ENCODE data around the gene YES1. TPM values are rescaled to one million over a fixed set of nuclear protein-coding genes. Genes with fewer than 3 reads are reported as not detected.
A peak's percentile ranks its signal among the peaks of the same experiment; 100 is the strongest.
"Not testable (repeated sequence)": the region's sequence is repeated elsewhere in the genome, so short reads cannot be mapped to it uniquely, and the experiment has no call there.

Gene YES1
- total RNA-seq, 1 experiment from 2014 or later: 61.2 TPM

DNA sequence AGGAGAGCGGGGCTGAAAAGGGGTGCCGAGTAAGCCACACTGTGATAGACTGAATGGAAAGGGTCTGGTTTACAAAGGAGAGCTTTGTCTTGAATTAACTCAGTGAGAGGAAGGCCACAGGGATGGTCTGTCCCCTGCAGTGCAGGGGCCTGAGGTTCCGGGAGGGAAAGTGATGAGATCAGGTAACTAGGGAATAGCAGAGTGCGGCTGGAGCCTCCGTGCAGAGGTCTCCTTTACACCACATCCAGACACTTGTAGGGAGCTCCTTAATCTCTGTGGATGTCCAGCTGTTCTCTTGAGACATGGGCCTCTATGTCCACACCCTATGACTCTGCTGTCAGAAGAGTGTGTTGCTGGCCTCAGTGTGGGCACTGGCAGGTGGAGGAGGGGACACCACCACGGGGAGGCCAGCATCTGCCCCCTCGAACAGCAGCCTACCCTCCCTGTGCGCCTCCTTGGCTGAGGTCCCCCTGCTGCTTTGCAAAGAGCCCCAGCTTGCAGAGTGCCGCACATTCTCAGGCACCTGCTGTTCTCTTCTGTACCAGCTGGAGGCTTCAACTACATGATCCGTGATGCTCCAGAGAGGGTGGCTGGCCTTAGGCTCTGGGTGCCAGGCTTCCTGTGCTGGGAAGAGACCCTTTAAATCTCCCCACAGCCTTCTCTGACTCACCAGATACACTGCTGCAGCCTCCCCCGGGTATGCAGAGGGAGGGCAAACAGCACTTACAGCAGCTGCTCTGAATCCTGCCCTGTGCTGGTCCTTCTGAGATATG is 125.5 kb downstream of the YES1 start:
- DNase-seq: no peak
- Mint-ChIP-seq H3K4me1 (ENCODE audit: low read depth, unreplicated experiment) (no peaks in the 10 kb centered on the region), H3K27me3 (ENCODE audit: unreplicated experiment) (no peaks in the 10 kb centered on the region), H3K9me3 (ENCODE audit: low read depth, unreplicated experiment) (no peaks in the 10 kb centered on the region), H3K27ac (ENCODE audit: unreplicated experiment) (peak overlapping the region; percentile 29), H3K36me3 (ENCODE audit: insufficient read depth, unreplicated experiment) (peaks cover 75% of the 10 kb centered on the region), H3K4me3 (ENCODE audit: low read depth, unreplicated experiment) (no peak overlapping the region)
- no TSS peak for BruUV-seq (replicated peaks)
- TF ChIP-seq, protein P1, sequence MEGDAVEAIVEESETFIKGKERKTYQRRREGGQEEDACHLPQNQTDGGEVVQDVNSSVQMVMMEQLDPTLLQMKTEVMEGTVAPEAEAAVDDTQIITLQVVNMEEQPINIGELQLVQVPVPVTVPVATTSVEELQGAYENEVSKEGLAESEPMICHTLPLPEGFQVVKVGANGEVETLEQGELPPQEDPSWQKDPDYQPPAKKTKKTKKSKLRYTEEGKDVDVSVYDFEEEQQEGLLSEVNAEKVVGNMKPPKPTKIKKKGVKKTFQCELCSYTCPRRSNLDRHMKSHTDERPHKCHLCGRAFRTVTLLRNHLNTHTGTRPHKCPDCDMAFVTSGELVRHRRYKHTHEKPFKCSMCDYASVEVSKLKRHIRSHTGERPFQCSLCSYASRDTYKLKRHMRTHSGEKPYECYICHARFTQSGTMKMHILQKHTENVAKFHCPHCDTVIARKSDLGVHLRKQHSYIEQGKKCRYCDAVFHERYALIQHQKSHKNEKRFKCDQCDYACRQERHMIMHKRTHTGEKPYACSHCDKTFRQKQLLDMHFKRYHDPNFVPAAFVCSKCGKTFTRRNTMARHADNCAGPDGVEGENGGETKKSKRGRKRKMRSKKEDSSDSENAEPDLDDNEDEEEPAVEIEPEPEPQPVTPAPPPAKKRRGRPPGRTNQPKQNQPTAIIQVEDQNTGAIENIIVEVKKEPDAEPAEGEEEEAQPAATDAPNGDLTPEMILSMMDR (IDR thresholded peaks at IDR 0.05; ENCODE audit: unreplicated experiment): no peak
- intact Hi-C loops (cut with micrococcal nuclease; ENCODE audit: unreplicated experiment): no loop called here
- CTCF ChIA-PET: no interaction called here

DNA sequence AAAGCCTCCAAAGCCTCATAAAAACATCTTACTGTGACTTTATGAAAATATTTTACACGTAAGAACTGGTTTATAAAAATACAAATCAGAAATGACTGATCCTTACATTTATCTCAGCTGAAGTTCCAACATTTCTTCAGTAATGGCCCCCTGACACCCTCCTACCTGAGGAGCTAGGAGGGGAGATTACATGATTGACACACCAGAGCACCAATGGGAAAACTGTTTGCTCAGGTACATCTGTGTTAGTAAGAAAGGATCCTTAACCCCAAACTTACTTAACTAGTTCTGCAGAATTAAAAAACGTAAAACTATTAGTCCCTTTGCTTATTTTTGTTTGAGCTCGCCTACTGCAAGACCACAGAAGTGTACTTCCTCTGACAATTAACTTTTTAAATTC is 126.6 kb downstream of the YES1 start:
- H3K36me3 Mint-ChIP-seq (ENCODE audit: insufficient read depth, unreplicated experiment): peaks cover 81% of the 10 kb centered on the region
- no peak overlapping the region for H3K27ac Mint-ChIP-seq (ENCODE audit: unreplicated experiment)
- no peaks in the 10 kb centered on the region for H3K4me1 Mint-ChIP-seq (ENCODE audit: low read depth, unreplicated experiment)
- CTCF ChIA-PET: no interaction called here
- H3K4me3 Mint-ChIP-seq (ENCODE audit: low read depth, unreplicated experiment): no peak overlapping the region
- no peaks in the 10 kb centered on the region for H3K9me3 Mint-ChIP-seq (ENCODE audit: low read depth, unreplicated experiment)
- no TSS peak for BruUV-seq (replicated peaks)
- intact Hi-C loops (cut with micrococcal nuclease; ENCODE audit: unreplicated experiment): no loop called here
- TF ChIP-seq, protein P1 (IDR thresholded peaks at IDR 0.05; ENCODE audit: unreplicated experiment): no peak
- DNase-seq: no peak
- no peaks in the 10 kb centered on the region for H3K27me3 Mint-ChIP-seq (ENCODE audit: unreplicated experiment)

DNA sequence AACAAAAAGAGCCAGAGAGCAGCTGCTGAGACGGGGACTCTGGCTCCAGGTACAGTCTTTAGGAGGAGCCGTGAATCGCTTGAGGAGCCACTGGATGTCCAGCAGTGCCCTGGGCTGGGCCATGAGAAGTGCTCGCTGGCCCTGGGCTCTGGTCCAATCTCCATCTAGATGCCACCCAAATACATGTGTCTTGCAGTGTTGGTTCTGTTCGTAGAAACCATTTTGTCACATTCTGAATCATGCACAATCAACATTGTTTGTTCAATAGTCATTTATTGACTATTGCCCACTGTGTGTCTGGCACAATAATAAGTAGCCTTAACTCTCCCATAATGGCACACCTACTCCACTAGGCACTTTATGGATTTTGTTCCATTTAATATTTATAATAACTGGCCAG is 128.5 kb downstream of the YES1 start:
- CTCF ChIA-PET: no interaction called here
- no peak overlapping the region for H3K4me3 Mint-ChIP-seq (ENCODE audit: low read depth, unreplicated experiment)
- TF ChIP-seq, protein P1 (IDR thresholded peaks at IDR 0.05; ENCODE audit: unreplicated experiment): no peak
- H3K9me3 Mint-ChIP-seq (ENCODE audit: low read depth, unreplicated experiment): no peaks in the 10 kb centered on the region
- H3K27me3 Mint-ChIP-seq (ENCODE audit: unreplicated experiment): no peaks in the 10 kb centered on the region
- no peaks in the 10 kb centered on the region for H3K4me1 Mint-ChIP-seq (ENCODE audit: low read depth, unreplicated experiment)
- no TSS peak for BruUV-seq (replicated peaks)
- intact Hi-C loops (cut with micrococcal nuclease; ENCODE audit: unreplicated experiment): no loop called here
- no peak for DNase-seq
- peaks cover 79% of the 10 kb centered on the region for H3K36me3 Mint-ChIP-seq (ENCODE audit: insufficient read depth, unreplicated experiment)
- H3K27ac Mint-ChIP-seq (ENCODE audit: unreplicated experiment): no peak overlapping the region

DNA sequence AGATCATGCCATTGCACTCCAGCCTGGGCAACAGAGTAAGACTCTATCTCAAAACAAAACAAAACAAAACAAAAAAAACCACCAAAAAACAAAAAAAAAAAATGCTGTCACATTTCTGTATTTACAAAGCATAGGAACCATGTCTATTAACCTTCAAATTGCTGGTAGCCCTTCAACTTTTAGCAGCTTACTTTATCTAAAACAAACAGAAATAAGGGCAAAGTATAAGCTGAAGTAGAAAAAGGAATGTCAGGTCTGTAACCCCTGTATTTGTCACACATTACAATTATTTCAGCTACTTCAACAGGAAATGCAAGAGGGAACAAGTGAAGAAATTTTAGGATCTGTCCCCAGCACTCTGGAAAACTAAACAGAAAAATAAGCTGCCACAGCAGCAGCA is 129.2 kb downstream of the YES1 start:
- Mint-ChIP-seq H3K4me3 (ENCODE audit: low read depth, unreplicated experiment) (no peak overlapping the region), H3K9me3 (ENCODE audit: low read depth, unreplicated experiment) (no peaks in the 10 kb centered on the region), H3K27ac (ENCODE audit: unreplicated experiment) (no peak overlapping the region), H3K36me3 (ENCODE audit: insufficient read depth, unreplicated experiment) (peaks cover 72% of the 10 kb centered on the region), H3K4me1 (ENCODE audit: low read depth, unreplicated experiment) (no peaks in the 10 kb centered on the region), H3K27me3 (ENCODE audit: unreplicated experiment) (no peaks in the 10 kb centered on the region)
- TF ChIP-seq, protein P1 (IDR thresholded peaks at IDR 0.05; ENCODE audit: unreplicated experiment): no peak
- BruUV-seq (replicated peaks): no TSS peak
- CTCF ChIA-PET: interaction anchor here (0.7 kb wide), 2 partner anchors 58 to 1637 kb away, joined by 3 read pairs; no protein-coding TSS in a partner anchor
- intact Hi-C loops (cut with micrococcal nuclease; ENCODE audit: unreplicated experiment): no loop called here
- DNase-seq: no peak

DNA sequence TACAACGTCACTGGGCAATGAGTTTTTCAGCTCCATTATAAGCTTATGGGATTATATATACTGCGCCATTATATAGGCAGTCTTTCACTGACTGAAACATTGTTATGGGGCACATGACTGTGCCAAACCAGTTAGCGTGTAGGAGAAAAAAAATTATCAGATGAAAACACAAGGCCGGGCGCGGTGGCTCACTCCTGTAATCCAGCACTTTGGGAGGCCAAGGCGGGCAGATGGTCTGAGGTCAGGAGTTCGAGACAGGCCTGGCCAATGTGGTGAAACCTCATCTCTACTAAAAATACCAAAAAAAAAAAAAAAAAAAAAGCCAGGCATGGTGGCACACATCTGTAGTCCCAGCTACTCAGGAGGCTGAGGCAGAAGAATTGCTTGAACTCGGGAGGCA is 129.6 kb downstream of the YES1 start:
- H3K27me3 Mint-ChIP-seq (ENCODE audit: unreplicated experiment); BruUV-seq (replicated peaks); intact Hi-C loops (cut with micrococcal nuclease; ENCODE audit: unreplicated experiment); DNase-seq; H3K9me3 Mint-ChIP-seq (ENCODE audit: low read depth, unreplicated experiment); H3K4me3 Mint-ChIP-seq (ENCODE audit: low read depth, unreplicated experiment); H3K27ac Mint-ChIP-seq (ENCODE audit: unreplicated experiment); H3K4me1 Mint-ChIP-seq (ENCODE audit: low read depth, unreplicated experiment): not testable (repeated sequence)
- CTCF ChIA-PET: interaction anchor here (0.5 kb wide), 1 partner anchor 18 kb away, joined by 6 read pairs; no protein-coding TSS in a partner anchor
- peaks cover 68% of the 10 kb centered on the region for H3K36me3 Mint-ChIP-seq (ENCODE audit: insufficient read depth, unreplicated experiment)

Measured in Calu3 (cell line).